Measurements from ENCODE around the gene PRXL2B. TPM values are rescaled to one million over a fixed set of nuclear protein-coding genes. Genes with fewer than 3 reads are reported as not detected.
A peak's percentile ranks its signal among the peaks of the same experiment; 100 is the strongest.

PRXL2B gene
- total and polyA plus RNA-seq, 10 of the 15 experiments (the other 5 are each of a cell fraction or from before 2014, with no cell fraction given), result 0.44 to 5.6 (median 4.0) TPM

DNA sequence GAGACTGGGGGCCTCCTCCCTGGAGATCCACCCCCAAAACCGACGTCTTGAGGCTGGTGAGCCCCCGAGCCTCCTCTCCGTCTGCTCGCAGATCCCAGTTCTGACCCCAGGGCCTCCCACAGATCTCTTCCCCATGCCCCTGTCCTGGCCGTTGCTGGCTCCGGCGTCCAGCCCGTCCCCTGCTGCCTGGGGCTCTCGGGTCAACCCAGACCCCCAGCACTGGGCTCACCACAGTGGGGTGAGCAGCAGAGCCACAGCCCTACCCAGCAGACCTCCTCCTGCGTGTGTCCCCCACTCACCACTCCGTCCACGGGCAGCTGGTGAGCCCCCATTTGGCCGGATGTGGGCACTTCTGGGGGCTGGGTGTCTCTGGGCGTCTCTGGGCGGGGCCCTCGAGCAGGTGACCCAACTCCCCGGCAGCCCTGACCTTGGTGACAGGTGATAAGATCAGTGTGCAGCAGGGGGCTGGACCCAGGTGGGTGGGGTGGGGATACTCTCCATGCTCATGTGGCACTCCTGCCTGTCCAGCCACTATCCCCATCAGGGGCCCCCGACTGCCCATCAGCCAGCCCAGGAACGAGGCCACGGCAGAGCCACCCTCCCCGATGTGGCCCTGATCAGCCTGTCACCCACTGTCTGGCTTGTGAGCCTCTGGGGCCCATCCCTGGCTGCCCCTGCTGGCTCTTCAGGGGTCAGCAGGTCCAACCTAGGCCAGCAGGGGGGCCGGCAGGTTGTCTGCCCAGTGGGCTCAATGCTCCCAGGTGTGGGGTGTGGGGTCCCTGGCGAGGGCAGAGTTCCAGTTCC lies 29.7 kb upstream of the PRXL2B start (continued):
- TF ChIP-seq, protein P1, sequence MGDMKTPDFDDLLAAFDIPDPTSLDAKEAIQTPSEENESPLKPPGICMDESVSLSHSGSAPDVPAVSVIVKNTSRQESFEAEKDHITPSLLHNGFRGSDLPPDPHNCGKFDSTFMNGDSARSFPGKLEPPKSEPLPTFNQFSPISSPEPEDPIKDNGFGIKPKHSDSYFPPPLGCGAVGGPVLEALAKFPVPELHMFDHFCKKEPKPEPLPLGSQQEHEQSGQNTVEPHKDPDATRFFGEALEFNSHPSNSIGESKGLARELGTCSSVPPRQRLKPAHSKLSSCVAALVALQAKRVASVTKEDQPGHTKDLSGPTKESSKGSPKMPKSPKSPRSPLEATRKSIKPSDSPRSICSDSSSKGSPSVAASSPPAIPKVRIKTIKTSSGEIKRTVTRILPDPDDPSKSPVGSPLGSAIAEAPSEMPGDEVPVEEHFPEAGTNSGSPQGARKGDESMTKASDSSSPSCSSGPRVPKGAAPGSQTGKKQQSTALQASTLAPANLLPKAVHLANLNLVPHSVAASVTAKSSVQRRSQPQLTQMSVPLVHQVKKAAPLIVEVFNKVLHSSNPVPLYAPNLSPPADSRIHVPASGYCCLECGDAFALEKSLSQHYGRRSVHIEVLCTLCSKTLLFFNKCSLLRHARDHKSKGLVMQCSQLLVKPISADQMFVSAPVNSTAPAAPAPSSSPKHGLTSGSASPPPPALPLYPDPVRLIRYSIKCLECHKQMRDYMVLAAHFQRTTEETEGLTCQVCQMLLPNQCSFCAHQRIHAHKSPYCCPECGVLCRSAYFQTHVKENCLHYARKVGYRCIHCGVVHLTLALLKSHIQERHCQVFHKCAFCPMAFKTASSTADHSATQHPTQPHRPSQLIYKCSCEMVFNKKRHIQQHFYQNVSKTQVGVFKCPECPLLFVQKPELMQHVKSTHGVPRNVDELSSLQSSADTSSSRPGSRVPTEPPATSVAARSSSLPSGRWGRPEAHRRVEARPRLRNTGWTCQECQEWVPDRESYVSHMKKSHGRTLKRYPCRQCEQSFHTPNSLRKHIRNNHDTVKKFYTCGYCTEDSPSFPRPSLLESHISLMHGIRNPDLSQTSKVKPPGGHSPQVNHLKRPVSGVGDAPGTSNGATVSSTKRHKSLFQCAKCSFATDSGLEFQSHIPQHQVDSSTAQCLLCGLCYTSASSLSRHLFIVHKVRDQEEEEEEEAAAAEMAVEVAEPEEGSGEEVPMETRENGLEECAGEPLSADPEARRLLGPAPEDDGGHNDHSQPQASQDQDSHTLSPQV (IDR thresholded peaks at IDR 0.05), result no peak
- TF ChIP-seq PAX8 (IDR thresholded peaks at IDR 0.05) (no peak), NR2C2 (IDR thresholded peaks at IDR 0.05; ENCODE audit: borderline replicate concordance, control insufficient read depth, insufficient read length, low read depth) (no peak), MEF2B (IDR thresholded peaks at IDR 0.05; ENCODE audit: partially characterized antibody, poor library complexity, severe bottlenecking) (no peak), RCOR1 (conservative IDR thresholded peaks at IDR 0.05; ENCODE audit: low read depth, low read length) (no peak), ZNF274 (IDR thresholded peaks at IDR 0.05; ENCODE audit: insufficient read depth, insufficient read length) (no peak), SUPT20H (IDR thresholded peaks at IDR 0.05; ENCODE audit: borderline replicate concordance, control insufficient read depth, low read depth, low read length) (no peak), NFYA (IDR thresholded peaks at IDR 0.05; ENCODE audit: borderline replicate concordance, low read depth, low read length) (no peak)
- TF ChIP-seq, protein P2, sequence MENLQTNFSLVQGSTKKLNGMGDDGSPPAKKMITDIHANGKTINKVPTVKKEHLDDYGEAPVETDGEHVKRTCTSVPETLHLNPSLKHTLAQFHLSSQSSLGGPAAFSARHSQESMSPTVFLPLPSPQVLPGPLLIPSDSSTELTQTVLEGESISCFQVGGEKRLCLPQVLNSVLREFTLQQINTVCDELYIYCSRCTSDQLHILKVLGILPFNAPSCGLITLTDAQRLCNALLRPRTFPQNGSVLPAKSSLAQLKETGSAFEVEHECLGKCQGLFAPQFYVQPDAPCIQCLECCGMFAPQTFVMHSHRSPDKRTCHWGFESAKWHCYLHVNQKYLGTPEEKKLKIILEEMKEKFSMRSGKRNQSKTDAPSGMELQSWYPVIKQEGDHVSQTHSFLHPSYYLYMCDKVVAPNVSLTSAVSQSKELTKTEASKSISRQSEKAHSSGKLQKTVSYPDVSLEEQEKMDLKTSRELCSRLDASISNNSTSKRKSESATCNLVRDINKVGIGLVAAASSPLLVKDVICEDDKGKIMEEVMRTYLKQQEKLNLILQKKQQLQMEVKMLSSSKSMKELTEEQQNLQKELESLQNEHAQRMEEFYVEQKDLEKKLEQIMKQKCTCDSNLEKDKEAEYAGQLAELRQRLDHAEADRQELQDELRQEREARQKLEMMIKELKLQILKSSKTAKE (IDR thresholded peaks at IDR 0.05; ENCODE audit: low read depth, poor library complexity, severe bottlenecking), result no peak
- TF ChIP-seq, protein P3, sequence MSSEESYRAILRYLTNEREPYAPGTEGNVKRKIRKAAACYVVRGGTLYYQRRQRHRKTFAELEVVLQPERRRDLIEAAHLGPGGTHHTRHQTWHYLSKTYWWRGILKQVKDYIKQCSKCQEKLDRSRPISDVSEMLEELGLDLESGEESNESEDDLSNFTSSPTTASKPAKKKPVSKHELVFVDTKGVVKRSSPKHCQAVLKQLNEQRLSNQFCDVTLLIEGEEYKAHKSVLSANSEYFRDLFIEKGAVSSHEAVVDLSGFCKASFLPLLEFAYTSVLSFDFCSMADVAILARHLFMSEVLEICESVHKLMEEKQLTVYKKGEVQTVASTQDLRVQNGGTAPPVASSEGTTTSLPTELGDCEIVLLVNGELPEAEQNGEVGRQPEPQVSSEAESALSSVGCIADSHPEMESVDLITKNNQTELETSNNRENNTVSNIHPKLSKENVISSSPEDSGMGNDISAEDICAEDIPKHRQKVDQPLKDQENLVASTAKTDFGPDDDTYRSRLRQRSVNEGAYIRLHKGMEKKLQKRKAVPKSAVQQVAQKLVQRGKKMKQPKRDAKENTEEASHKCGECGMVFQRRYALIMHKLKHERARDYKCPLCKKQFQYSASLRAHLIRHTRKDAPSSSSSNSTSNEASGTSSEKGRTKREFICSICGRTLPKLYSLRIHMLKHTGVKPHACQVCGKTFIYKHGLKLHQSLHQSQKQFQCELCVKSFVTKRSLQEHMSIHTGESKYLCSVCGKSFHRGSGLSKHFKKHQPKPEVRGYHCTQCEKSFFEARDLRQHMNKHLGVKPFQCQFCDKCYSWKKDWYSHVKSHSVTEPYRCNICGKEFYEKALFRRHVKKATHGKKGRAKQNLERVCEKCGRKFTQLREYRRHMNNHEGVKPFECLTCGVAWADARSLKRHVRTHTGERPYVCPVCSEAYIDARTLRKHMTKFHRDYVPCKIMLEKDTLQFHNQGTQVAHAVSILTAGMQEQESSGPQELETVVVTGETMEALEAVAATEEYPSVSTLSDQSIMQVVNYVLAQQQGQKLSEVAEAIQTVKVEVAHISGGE (CRISPR knock-in tag; IDR thresholded peaks at IDR 0.05), result 0 out of 2 replicates have a peak, but pooled peaks have one; percentile 15
- TF ChIP-seq, protein P4, sequence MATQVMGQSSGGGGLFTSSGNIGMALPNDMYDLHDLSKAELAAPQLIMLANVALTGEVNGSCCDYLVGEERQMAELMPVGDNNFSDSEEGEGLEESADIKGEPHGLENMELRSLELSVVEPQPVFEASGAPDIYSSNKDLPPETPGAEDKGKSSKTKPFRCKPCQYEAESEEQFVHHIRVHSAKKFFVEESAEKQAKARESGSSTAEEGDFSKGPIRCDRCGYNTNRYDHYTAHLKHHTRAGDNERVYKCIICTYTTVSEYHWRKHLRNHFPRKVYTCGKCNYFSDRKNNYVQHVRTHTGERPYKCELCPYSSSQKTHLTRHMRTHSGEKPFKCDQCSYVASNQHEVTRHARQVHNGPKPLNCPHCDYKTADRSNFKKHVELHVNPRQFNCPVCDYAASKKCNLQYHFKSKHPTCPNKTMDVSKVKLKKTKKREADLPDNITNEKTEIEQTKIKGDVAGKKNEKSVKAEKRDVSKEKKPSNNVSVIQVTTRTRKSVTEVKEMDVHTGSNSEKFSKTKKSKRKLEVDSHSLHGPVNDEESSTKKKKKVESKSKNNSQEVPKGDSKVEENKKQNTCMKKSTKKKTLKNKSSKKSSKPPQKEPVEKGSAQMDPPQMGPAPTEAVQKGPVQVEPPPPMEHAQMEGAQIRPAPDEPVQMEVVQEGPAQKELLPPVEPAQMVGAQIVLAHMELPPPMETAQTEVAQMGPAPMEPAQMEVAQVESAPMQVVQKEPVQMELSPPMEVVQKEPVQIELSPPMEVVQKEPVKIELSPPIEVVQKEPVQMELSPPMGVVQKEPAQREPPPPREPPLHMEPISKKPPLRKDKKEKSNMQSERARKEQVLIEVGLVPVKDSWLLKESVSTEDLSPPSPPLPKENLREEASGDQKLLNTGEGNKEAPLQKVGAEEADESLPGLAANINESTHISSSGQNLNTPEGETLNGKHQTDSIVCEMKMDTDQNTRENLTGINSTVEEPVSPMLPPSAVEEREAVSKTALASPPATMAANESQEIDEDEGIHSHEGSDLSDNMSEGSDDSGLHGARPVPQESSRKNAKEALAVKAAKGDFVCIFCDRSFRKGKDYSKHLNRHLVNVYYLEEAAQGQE (IDR thresholded peaks at IDR 0.05; ENCODE audit: low read depth, low read length), result no peak

All from GM12878 (cell line).